ENCODE data around the gene ANGPTL2.

Gene ANGPTL2

DNA sequence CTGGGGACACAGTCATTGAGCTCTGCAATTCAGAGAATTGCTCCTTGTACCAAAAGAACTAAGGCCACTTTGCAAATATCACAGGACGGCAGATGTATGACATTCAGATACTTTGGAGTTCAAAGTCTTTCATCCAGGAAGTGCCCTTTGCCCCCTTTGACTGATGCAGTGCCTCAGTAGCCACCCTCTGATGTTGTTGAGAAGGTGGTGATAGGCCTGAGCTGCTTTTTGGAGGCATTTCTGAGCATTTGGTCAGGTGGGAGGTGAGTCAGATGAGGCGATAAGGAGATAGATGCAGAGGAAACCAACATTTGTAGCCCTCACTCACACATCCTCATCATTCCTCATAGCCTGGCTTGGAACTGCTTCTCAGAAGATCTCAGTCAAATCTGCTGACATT, 63.4 kb downstream of the ANGPTL2 start:
- no peak for DNase-seq (ENCODE audit: extremely low read depth, low read depth)

GRCh38 chr9:127058645-127059021, 63.8 kb downstream of the ANGPTL2 start:
- no peak for DNase-seq (ENCODE audit: extremely low read depth, low read depth)
- no peak for TF ChIP-seq CTCF (IDR thresholded peaks at IDR 0.05; ENCODE audit: low read depth, low read length)

More for the DNA sequence above, 63.4 kb downstream of the ANGPTL2 start:
- no peak for TF ChIP-seq CTCF (IDR thresholded peaks at IDR 0.05; ENCODE audit: low read depth, low read length)

DNA sequence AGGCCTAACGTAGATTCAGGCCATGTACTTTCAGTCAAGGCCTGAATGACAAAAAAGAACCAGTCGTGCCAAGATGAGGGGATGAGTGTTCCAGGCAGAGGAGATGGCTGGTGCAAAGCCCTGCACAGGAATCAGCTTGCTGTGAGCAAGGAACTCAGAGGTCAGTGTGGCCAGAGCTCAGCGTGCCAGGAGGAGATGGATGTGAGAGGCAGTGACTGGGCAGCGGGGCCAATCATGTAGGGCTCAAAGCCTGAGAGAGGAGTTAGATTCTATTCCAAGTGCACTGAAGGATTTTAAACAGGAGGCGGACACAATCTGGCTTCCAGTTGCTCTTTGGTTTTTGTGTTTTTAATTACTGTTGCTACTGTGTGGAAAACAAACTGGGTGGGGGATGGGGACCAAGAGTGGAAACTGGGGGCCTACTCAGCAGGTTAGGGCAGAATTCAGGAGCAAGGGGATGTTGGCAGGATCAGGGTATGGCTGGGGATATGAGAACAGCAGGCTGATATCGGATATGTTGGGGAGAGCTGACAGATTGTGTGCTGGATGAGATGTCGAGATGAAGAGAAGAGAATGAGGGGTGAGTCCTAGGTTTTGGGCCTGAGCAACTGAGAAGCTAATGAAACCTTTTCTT, 64.3 kb downstream of the ANGPTL2 start:
- TF ChIP-seq CTCF (IDR thresholded peaks at IDR 0.05; ENCODE audit: low read depth, low read length): no peak
- no peak for DNase-seq (ENCODE audit: extremely low read depth, low read depth)

DNA sequence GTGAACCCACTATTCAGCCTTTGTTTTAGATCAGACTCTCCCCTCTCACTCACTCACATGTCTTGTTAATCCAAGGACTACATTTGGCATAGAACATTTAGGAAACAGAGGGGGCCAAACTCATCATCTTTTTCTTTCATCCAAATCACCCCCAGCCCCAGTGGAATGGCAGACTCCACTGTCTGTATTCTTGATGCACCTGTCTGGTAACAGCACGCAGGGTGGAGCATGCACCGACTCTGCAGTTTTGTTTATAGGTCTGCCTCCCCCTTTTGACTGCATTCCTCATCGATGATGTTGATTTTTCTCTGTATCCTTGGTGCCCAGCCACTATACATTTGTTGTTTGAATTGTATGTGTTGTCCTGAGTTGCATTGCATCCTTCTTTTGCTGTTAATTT, 66.0 kb downstream of the ANGPTL2 start:
- no peak for TF ChIP-seq CTCF (IDR thresholded peaks at IDR 0.05; ENCODE audit: low read depth, low read length)
- DNase-seq (ENCODE audit: extremely low read depth, low read depth): no peak

DNA sequence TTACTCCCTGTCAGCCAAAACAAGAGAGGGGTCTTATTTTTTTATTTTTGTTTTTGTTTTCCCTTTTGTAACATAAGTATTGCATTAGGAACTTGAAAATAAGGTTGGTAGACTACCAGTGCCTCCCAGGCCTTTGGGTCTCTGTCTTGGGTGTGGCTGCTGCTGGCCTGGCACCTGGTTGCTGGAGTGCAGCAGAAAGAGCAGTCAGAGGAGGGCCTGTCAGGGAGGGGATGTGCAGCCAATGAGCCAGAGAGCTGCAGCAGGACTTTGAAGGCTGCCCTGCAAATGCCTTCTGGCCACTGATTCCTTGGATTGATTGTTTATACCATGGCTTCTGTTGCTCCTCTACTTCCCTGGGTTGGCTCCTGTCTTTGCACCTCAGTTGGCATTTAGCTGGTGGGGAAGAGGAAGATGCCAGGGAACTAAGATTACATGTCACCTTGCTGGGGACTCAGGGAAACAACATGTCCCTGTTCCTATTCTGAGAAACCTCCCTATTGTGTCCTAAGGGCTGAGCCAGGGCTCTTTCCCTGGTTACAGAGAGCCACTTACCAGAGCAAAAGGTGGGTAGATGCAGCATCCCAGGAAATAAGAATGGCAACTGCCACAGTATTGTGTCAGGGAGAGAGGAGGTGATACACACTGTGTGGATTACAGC, 66.6 kb downstream of the ANGPTL2 start:
- DNase-seq (ENCODE audit: extremely low read depth, low read depth): no peak
- no peak for TF ChIP-seq CTCF (IDR thresholded peaks at IDR 0.05; ENCODE audit: low read depth, low read length)

- TF ChIP-seq CTCF (IDR thresholded peaks at IDR 0.05; ENCODE audit: low read depth, low read length): no peak
- no peak for DNase-seq (ENCODE audit: extremely low read depth, low read depth)
Measured at GRCh38 chr9:127053960-127054359, 68.5 kb downstream of the ANGPTL2 start.

- TF ChIP-seq CTCF (IDR thresholded peaks at IDR 0.05; ENCODE audit: low read depth, low read length): no peak
- no peak for DNase-seq (ENCODE audit: extremely low read depth, low read depth)
Measured at GRCh38 chr9:127053057-127053821, 69.2 kb downstream of the ANGPTL2 start.

Measured in AG09319 (cell line).